ENCODE results near the gene FOXN4. TPM values are rescaled to one million over a fixed set of nuclear protein-coding genes. Genes with fewer than 3 reads are reported as not detected.

The FOXN4 gene
- total and polyA plus RNA-seq, 2 of the 13 experiments (the other 11 are each of a cell fraction or from before 2014, with no cell fraction given): 0.11 TPM; not detected in 1

GRCh38 chr12:109259545-109259895 lies 49.6 kb downstream of the FOXN4 start:
- ChIA-PET POLR2A (no interaction called here), CTCF (ENCODE audit: low intra/inter-chr PET ratio, low total read pairs) (no interaction called here)
- TF ChIP-seq FOXJ3 (CRISPR knock-in tag; IDR thresholded peaks at IDR 0.05; ENCODE audit: borderline replicate concordance): no peak
- no peak for TF ChIP-seq ZFYVE20 (CRISPR knock-in tag; IDR thresholded peaks at IDR 0.05; ENCODE audit: borderline replicate concordance, low read depth)
- no peak for TF ChIP-seq HOXD1 (CRISPR knock-in tag; IDR thresholded peaks at IDR 0.05)
- TF ChIP-seq, protein P1, sequence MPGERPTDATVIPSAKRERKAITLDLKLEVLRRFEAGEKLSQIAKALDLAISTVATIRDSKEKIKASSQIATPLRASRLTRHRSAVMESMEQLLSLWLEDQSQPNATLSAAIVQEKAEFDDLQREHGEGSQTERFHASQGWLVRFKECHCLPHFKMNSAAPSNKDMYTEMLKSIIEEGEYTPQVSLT (CRISPR knock-in tag; IDR thresholded peaks at IDR 0.05; ENCODE audit: borderline replicate concordance, low read depth): no peak
- TF ChIP-seq ZNF512B (CRISPR knock-in tag; IDR thresholded peaks at IDR 0.05; ENCODE audit: borderline replicate concordance): no peak
- TF ChIP-seq RARA (CRISPR knock-in tag; IDR thresholded peaks at IDR 0.05): no peak
- no peak for TF ChIP-seq RORA (CRISPR knock-in tag; IDR thresholded peaks at IDR 0.05)
- no peak for TF ChIP-seq ZNF441 (CRISPR knock-in tag; IDR thresholded peaks at IDR 0.05; ENCODE audit: borderline replicate concordance)
- no peak for TF ChIP-seq ZNF605 (CRISPR knock-in tag; IDR thresholded peaks at IDR 0.05)
- no peak for TF ChIP-seq MTF2 (CRISPR knock-in tag; IDR thresholded peaks at IDR 0.05; ENCODE audit: borderline replicate concordance)
- no peak for TF ChIP-seq ERF (CRISPR knock-in tag; IDR thresholded peaks at IDR 0.05)
- no peak for TF ChIP-seq ZNF746 (CRISPR knock-in tag; IDR thresholded peaks at IDR 0.05)
- no peak for TF ChIP-seq STAG1 (CRISPR knock-in tag; IDR thresholded peaks at IDR 0.05)
- in situ Hi-C loops (cut with HindIII; ENCODE audit: extremely low pct_ligation_motif_present, low pct_unique_long_range_greater_than_20kb): no loop called here
- WGBS (ENCODE audit: low lambda C conversion rate): 88% methylated on average over 1 of the region's 1 CpG
- H3K4me2 ChIP-seq (ENCODE audit: low read depth, low read length): no peak overlapping the region
- no peaks in the 10 kb centered on the region for H3K9me3 ChIP-seq (ENCODE audit: low read length)
- no peak for DNase-seq (ENCODE audit: low spot score)
- no peak overlapping the region for H3K4me3 ChIP-seq (replicated peaks in 1 of 3; ENCODE audit: insufficient read depth in 1 of 3, low read depth in 2 of 3, low read length in 3 of 3)
- peaks cover 1 to 2% of the 10 kb centered on the region in 2 experiments; a peak in 1 of 5 replicates for H3K36me3 ChIP-seq (replicated peaks in 1 of 2; ENCODE audit: control insufficient read depth in 1 of 2, insufficient read depth in 2 of 2, low read length in 2 of 2)
- H4K20me1 ChIP-seq (ENCODE audit: insufficient read depth, low read length): no peaks in the 10 kb centered on the region
- BruUV-seq (replicated peaks): no TSS peak
- no peak overlapping the region for H2AFZ ChIP-seq (ENCODE audit: low read length)
- H3K9ac ChIP-seq (ENCODE audit: insufficient read depth, low read depth, low read length): no peak overlapping the region
- no peaks in the 10 kb centered on the region for H3K27me3 ChIP-seq (ENCODE audit: control insufficient read depth in 1 of 2, insufficient read depth in 2 of 2, low read length in 2 of 2)
- no peak for FAIRE-seq
- no peak overlapping the region for H3K27ac ChIP-seq (ENCODE audit: extremely low read length, insufficient read depth, low read length)
- no peaks in the 10 kb centered on the region for H3K79me2 ChIP-seq (ENCODE audit: insufficient read depth, low read length)
- no peak for ATAC-seq
- intact Hi-C loops (cut with micrococcal nuclease; ENCODE audit: unreplicated experiment): no loop called here
- H3K4me1 ChIP-seq (ENCODE audit: insufficient read depth, low read length): no peaks in the 10 kb centered on the region
